Measurements from ENCODE around the gene KIAA2012. TPM values are rescaled to one million over a fixed set of nuclear protein-coding genes. Genes with fewer than 3 reads are reported as not detected.

Gene KIAA2012
- total and polyA plus RNA-seq, 5 donors: not detected

DNA sequence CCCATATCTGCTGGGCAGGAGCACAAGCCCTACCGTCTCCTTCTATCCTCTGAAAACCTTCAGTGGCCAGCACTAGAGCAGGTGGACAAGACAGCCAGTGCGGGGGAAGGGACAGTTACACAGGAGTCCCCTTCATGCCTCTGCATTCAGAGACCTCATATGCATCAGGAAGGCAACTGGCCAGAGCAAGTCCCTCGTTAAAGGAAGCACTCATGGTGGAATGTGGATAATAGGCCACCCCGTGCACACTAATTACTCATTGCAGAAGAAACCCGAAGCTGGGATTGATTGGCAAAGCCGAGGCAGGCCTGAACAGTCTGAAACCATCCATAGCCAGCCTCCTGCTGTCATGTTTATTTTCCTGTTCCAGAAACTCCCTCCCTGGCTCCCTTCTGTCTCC, 11.2 kb downstream of the KIAA2012 start:
- 38% methylated on average over 6 of the region's 6 CpGs for WGBS
- Histone ChIP-seq H3K27ac (ENCODE audit: low read length) (no peak overlapping the region), H3K4me1 (ENCODE audit: control insufficient read depth, insufficient read depth, low read length) (peaks cover 4% of the 10 kb centered on the region), H3K9me3 (ENCODE audit: control insufficient read depth, low read length) (no peaks in the 10 kb centered on the region), H3K4me3 (ENCODE audit: low read length) (no peak overlapping the region), H3K27me3 (ENCODE audit: control insufficient read depth, insufficient read depth) (no peaks in the 10 kb centered on the region)
- DNase-seq (no peak), ATAC-seq (peak in 1 of 2 donors; percentile 34)
- intact Hi-C loops (cut with DNase I): no loop called here

DNA sequence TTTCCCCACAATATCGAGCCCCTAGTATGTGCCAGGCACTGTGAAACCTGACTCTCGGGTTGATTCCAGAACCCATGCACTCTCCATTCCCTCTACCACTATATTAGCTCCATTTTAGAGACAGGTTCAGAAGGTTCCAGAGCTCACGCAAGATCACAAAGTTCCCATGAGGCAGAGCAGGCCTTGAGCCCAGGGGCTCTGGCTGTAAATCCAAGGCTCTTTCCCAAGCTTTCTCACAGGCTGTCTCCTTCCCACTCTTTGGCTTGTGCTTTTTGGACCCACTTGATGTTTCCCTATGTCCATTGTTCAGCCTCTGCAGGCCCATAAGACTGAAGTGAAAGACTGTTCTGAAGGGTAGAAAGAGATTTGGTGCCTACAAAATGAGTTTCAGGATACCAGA, 15.7 kb downstream of the KIAA2012 start:
- WGBS: 64% methylated on average over 3 of the region's 3 CpGs
- peak; percentile 60 to 82 for ATAC-seq
- intact Hi-C loops (cut with DNase I): no loop called here
- H3K9me3 ChIP-seq (ENCODE audit: control insufficient read depth, low read length): no peaks in the 10 kb centered on the region
- no peak overlapping the region for H3K4me3 ChIP-seq (ENCODE audit: low read length)
- no peaks in the 10 kb centered on the region for H3K27me3 ChIP-seq (ENCODE audit: control insufficient read depth, insufficient read depth)
- DNase-seq: peak; percentile 19 to 73 (median 69)
- peaks cover 4% of the 10 kb centered on the region for H3K4me1 ChIP-seq (ENCODE audit: control insufficient read depth, insufficient read depth, low read length)
- no peak overlapping the region for H3K27ac ChIP-seq (ENCODE audit: low read length)

DNA sequence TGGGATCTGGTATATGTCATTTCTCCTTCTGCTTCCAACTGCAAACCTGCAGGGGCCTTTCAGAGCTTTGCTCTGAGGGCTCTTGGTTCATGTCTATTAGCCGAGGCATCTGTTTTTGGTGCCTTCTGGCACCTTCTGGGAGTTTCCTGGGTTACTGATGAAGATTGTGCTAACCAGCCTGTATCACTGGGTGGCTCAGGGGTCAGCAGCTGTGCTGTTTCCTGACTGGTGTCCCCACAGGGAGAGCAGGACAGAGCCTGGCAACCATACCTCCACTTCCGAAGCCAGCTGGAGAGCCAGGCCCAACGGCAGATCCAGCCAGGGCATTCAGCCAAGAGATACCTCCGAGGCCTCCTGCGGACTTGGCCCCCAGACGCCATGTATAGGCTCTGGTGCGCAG, 17.5 kb downstream of the KIAA2012 start:
- WGBS: 41% methylated on average over 7 of the region's 7 CpGs

DNA sequence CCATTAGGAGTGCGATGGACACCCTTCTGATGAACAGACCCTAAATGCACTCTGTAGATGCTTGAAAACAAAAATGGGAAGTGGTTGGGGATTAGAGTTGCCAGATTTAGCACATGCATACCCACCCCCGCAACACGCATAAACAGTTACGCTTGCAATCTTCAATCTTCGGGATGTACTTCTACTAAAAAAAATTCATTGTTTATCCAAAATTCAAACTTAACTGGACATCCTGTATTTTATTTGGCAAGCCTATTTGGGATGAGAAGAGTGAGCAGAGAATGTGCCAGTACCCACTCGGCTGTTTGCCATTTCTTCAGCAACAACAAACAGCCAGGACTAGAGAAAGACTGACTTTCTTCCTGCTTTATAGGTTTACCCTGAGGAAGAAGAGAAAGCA, 18.4 kb downstream of the KIAA2012 start:
- no peaks in the 10 kb centered on the region for H3K9me3 ChIP-seq (ENCODE audit: control insufficient read depth, low read length)
- ATAC-seq (peak in 1 of 2 donors; percentile 40), DNase-seq (peak in 1 of 3 donors; percentile 64)
- no peak overlapping the region for H3K27ac ChIP-seq (ENCODE audit: low read length)
- 53% methylated on average over 6 of the region's 6 CpGs for WGBS
- intact Hi-C loops (cut with DNase I): no loop called here
- H3K4me1 ChIP-seq (ENCODE audit: control insufficient read depth, insufficient read depth, low read length): no peaks in the 10 kb centered on the region
- H3K4me3 ChIP-seq (ENCODE audit: low read length): no peak overlapping the region
- no peaks in the 10 kb centered on the region for H3K27me3 ChIP-seq (ENCODE audit: control insufficient read depth, insufficient read depth)

More for the DNA sequence above, 17.5 kb downstream of the KIAA2012 start:
- ATAC-seq (peak; percentile 29 to 49), DNase-seq (peak in 1 of 3 donors; percentile 66)
- Histone ChIP-seq H3K4me1 (ENCODE audit: control insufficient read depth, insufficient read depth, low read length) (no peaks in the 10 kb centered on the region), H3K27me3 (ENCODE audit: control insufficient read depth, insufficient read depth) (no peaks in the 10 kb centered on the region), H3K9me3 (ENCODE audit: control insufficient read depth, low read length) (no peaks in the 10 kb centered on the region), H3K4me3 (ENCODE audit: low read length) (no peak overlapping the region), H3K27ac (ENCODE audit: low read length) (no peak overlapping the region)
- intact Hi-C loops (cut with DNase I): no loop called here

DNA sequence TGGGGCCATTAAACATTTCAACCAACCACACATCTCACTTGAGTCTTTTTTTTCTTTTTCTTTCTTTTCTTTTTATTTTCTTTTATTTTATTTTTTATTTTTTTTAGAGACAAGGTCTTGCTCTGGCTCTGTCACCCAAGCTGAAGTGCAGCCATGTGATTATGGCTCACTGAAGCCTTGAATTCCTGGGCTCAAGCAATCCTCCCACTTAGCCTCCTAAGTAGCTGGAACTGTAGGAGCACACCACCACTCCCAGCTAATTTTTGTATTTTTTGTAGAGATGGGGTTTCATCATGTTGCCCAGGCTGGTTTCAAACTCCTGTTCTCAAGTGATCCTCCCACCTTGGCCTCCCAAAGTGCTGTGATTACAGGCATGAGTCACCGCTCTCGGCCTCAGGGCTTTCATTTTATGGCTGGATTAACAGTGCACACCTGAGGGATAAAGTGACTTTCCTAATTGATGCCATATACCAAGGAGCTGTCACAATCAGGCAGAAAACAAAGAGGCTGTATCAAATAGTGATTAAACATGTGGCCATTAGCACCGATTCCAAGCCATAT, 21.5 kb downstream of the KIAA2012 start:
- H3K9me3 ChIP-seq (ENCODE audit: control insufficient read depth, low read length): no peaks in the 10 kb centered on the region
- DNase-seq (no peak), ATAC-seq (no peak)
- H3K27ac ChIP-seq (ENCODE audit: low read length): no peak overlapping the region
- WGBS: 96% methylated on average over 3 of the region's 3 CpGs
- intact Hi-C loops (cut with DNase I): no loop called here
- H3K27me3 ChIP-seq (ENCODE audit: control insufficient read depth, insufficient read depth): no peaks in the 10 kb centered on the region
- no peaks in the 10 kb centered on the region for H3K4me1 ChIP-seq (ENCODE audit: control insufficient read depth, insufficient read depth, low read length)
- no peak overlapping the region for H3K4me3 ChIP-seq (ENCODE audit: low read length)

DNA sequence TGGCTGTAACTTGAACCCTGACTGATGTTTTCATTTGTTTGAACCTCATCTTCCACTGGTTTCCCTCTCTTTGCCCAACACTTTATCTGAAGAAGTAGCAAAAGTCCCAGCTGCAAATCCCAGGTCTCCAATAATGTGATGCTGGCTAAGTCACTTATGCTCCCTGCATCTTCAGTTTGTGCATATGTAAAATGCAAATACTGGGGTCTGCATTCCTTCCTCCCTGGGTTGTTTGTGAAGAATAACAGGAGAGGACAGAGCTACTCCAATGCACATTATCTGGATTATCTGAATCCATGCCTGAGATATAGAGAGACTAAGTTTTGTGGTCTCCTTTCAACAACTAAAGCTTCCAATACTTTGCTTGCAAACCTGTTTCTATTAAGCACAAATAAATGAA, 22.2 kb downstream of the KIAA2012 start:
- Histone ChIP-seq H3K4me1 (ENCODE audit: control insufficient read depth, insufficient read depth, low read length) (no peaks in the 10 kb centered on the region), H3K27ac (ENCODE audit: low read length) (no peak overlapping the region), H3K9me3 (ENCODE audit: control insufficient read depth, low read length) (no peaks in the 10 kb centered on the region), H3K27me3 (ENCODE audit: control insufficient read depth, insufficient read depth) (no peaks in the 10 kb centered on the region), H3K4me3 (ENCODE audit: low read length) (no peak overlapping the region)
- intact Hi-C loops (cut with DNase I): no loop called here
- ATAC-seq (no peak), DNase-seq (no peak)

DNA sequence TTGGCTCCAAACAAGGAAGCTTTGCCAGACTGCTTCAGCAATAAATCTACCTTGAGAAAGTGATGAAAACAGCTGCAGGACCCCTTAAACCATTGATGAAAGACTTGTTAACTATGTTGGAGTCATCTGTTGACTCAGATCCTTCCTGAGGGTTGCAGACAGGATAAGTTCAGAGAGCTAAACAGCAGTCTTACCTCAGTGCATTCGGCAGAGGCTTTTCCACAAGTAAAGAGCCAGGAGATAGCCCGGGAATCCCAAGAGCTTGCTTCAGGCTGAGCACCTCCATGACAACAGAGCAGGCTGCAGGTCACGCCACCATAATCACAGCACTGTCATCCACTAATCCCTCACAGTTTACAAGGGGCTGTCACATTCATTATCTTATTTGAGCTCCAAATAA, 23.7 kb downstream of the KIAA2012 start:
- Histone ChIP-seq H3K9me3 (ENCODE audit: control insufficient read depth, low read length) (no peaks in the 10 kb centered on the region), H3K27ac (ENCODE audit: low read length) (no peak overlapping the region), H3K4me3 (ENCODE audit: low read length) (no peak overlapping the region), H3K27me3 (ENCODE audit: control insufficient read depth, insufficient read depth) (no peaks in the 10 kb centered on the region), H3K4me1 (ENCODE audit: control insufficient read depth, insufficient read depth, low read length) (no peaks in the 10 kb centered on the region)
- intact Hi-C loops (cut with DNase I): no loop called here
- DNase-seq (no peak), ATAC-seq (no peak)
- 48% methylated on average over 3 of the region's 3 CpGs for WGBS

DNA sequence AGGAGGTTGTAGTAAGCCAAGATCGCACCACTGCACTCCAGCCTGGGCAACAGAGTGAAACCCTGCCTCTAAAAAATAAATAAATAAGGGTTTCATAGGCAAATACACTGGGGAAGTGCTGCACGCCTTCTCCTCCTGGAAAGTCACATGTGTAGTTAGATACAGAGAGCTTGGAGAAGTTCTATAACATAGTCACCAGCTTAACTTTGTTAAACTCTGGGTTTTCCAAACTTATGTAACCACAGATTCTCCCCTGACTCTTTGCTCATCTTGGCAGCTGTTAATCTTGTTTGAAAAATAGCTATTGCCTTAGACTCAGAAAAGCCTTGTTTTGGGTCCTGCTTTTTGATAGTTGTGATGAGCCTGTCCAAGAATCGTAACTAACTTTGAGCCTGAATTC, 25.2 kb downstream of the KIAA2012 start:
- Histone ChIP-seq H3K4me1 (ENCODE audit: control insufficient read depth, insufficient read depth, low read length) (no peaks in the 10 kb centered on the region), H3K27ac (ENCODE audit: low read length) (no peak overlapping the region), H3K9me3 (ENCODE audit: control insufficient read depth, low read length) (no peaks in the 10 kb centered on the region), H3K27me3 (ENCODE audit: control insufficient read depth, insufficient read depth) (no peaks in the 10 kb centered on the region), H3K4me3 (ENCODE audit: low read length) (no peak overlapping the region)
- WGBS: 71% methylated on average over 3 of the region's 3 CpGs
- ATAC-seq: no peak
- DNase-seq: no peak
- intact Hi-C loops (cut with DNase I): no loop called here

DNA sequence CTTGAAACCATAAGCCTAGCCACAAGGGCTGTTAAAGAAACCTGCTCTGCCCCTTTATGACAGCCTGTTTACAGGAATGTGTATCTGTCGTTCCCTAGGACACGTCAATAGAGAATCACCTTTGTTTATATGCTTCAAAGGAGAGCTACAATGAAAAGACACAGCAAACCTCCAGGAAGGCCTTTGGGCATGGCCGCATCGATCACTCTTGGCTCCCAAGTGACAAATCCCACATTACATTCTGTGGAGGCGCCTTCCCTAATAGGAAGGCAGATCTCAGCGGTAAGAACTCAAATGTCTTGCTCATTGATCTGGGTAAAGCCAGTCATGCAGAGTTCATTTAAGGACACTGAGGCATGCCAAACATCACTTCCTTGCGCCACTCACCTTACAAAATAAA, 26.5 kb downstream of the KIAA2012 start:
- Histone ChIP-seq H3K27me3 (ENCODE audit: control insufficient read depth, insufficient read depth) (no peaks in the 10 kb centered on the region), H3K9me3 (ENCODE audit: control insufficient read depth, low read length) (no peaks in the 10 kb centered on the region), H3K27ac (ENCODE audit: low read length) (no peak overlapping the region), H3K4me1 (ENCODE audit: control insufficient read depth, insufficient read depth, low read length) (no peaks in the 10 kb centered on the region), H3K4me3 (ENCODE audit: low read length) (no peak overlapping the region)
- intact Hi-C loops (cut with DNase I): no loop called here
- no peak for ATAC-seq
- 78% methylated on average over 7 of the region's 7 CpGs for WGBS
- no peak for DNase-seq

DNA sequence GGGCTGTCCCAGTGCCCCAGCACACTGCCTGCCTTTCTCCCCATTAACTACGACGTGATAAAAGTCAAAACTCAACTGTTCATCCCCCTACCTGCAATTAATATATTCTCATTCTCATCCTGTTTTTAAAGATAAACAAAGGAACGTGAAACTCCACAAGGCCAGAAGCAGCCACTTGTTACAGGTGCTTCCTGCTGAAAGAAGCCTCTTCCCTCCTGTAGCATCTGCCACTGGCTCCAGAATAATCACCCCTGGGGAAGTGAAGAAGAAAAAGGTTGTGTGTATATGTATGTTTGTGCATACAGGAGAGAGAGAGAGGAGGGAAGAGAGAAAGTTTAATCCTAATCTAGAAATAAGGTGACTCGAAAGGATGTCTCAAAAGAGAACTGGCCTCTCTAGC, 27.1 kb downstream of the KIAA2012 start:
- no peak for ATAC-seq
- H3K27me3 ChIP-seq (ENCODE audit: control insufficient read depth, insufficient read depth): no peaks in the 10 kb centered on the region
- DNase-seq: no peak
- H3K4me1 ChIP-seq (ENCODE audit: control insufficient read depth, insufficient read depth, low read length): no peaks in the 10 kb centered on the region
- no peak overlapping the region for H3K27ac ChIP-seq (ENCODE audit: low read length)
- intact Hi-C loops (cut with DNase I): no loop called here
- H3K4me3 ChIP-seq (ENCODE audit: low read length): no peak overlapping the region
- no peaks in the 10 kb centered on the region for H3K9me3 ChIP-seq (ENCODE audit: control insufficient read depth, low read length)
- 69% methylated on average over 4 of the region's 4 CpGs for WGBS

DNA sequence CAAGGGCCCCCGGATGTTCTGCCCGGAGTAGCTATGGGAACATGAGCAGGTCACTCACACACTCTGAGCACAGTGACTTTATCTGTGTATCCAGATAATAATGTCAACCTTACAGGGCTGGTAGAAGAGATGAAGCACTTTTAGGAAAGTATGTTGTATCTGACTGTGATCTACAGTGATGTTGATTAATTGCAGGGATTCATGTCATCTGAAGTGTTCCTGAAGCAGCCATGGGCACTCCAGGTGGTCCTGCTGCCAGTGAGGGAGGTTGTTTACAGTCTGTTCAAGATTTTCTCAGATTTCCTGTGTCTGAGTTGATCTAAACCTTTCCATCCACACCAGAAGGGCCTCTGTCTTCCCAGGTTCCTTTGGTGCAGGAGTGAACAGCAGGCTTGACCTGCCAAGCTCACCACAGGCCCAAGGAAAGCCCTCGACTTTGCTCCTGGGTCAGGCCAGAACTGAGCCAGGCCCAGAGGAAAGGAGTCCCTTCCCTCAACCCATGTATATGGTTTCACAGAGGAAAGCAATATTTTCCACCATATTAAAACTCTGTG, 28.0 kb downstream of the KIAA2012 start:
- ATAC-seq (no peak), DNase-seq (no peak)
- Histone ChIP-seq H3K27ac (ENCODE audit: low read length) (no peak overlapping the region), H3K4me3 (ENCODE audit: low read length) (no peak overlapping the region), H3K4me1 (ENCODE audit: control insufficient read depth, insufficient read depth, low read length) (no peaks in the 10 kb centered on the region), H3K27me3 (ENCODE audit: control insufficient read depth, insufficient read depth) (no peaks in the 10 kb centered on the region), H3K9me3 (ENCODE audit: control insufficient read depth, low read length) (no peaks in the 10 kb centered on the region)
- intact Hi-C loops (cut with DNase I): no loop called here
- 63% methylated on average over 3 of the region's 3 CpGs for WGBS
